ENCODE data around the gene MARCHF10. TPM values are rescaled to one million over a fixed set of nuclear protein-coding genes. Genes with fewer than 3 reads are reported as not detected.

Gene MARCHF10
- total RNA-seq, 1 donor from 2014 or later = not detected

- H3K27me3 Mint-ChIP-seq (ENCODE audit: insufficient read depth) = peaks cover 9% of the 10 kb centered on the region
- H3K4me3 Mint-ChIP-seq = no peak overlapping the region
Observed at GRCh38 chr17:62689441-62690167, 118.5 kb downstream of the MARCHF10 start.

GRCh38 chr17:62688398-62689160, 119.5 kb downstream of the MARCHF10 start:
- DNase-seq (ENCODE audit: low spot score) = no peak
- no peak overlapping the region for H3K27ac Mint-ChIP-seq
- H3K27me3 Mint-ChIP-seq (ENCODE audit: insufficient read depth) = peaks cover 9% of the 10 kb centered on the region
- intact Hi-C loops (cut with micrococcal nuclease) = no loop called here
- no peaks in the 10 kb centered on the region for H3K4me1 Mint-ChIP-seq (ENCODE audit: low read depth)
- H3K4me3 Mint-ChIP-seq = no peak overlapping the region
- H3K36me3 Mint-ChIP-seq (ENCODE audit: low read depth) = no peaks in the 10 kb centered on the region
- no peaks in the 10 kb centered on the region for H3K9me3 Mint-ChIP-seq

More at GRCh38 chr17:62689441-62690167, 118.5 kb downstream of the MARCHF10 start:
- no peak for DNase-seq (ENCODE audit: low spot score)
- no peaks in the 10 kb centered on the region for H3K9me3 Mint-ChIP-seq
- H3K4me1 Mint-ChIP-seq (ENCODE audit: low read depth) = no peaks in the 10 kb centered on the region
- intact Hi-C loops (cut with micrococcal nuclease) = no loop called here
- no peak overlapping the region for H3K27ac Mint-ChIP-seq
- H3K36me3 Mint-ChIP-seq (ENCODE audit: low read depth) = no peaks in the 10 kb centered on the region

GRCh38 chr17:62687997-62688396, 120.1 kb downstream of the MARCHF10 start:
- Mint-ChIP-seq H3K4me1 (ENCODE audit: low read depth) (no peaks in the 10 kb centered on the region), H3K27me3 (ENCODE audit: insufficient read depth) (peaks cover 9% of the 10 kb centered on the region), H3K9me3 (no peaks in the 10 kb centered on the region), H3K36me3 (ENCODE audit: low read depth) (no peaks in the 10 kb centered on the region), H3K4me3 (no peak overlapping the region), H3K27ac (no peak overlapping the region)
- DNase-seq (ENCODE audit: low spot score) = no peak
- intact Hi-C loops (cut with micrococcal nuclease) = no loop called here

GRCh38 chr17:62684179-62684578, 123.9 kb downstream of the MARCHF10 start:
- H3K4me3 Mint-ChIP-seq = no peak overlapping the region
- H3K4me1 Mint-ChIP-seq (ENCODE audit: low read depth) = no peaks in the 10 kb centered on the region
- no peak overlapping the region for H3K27ac Mint-ChIP-seq
- no peaks in the 10 kb centered on the region for H3K9me3 Mint-ChIP-seq
- intact Hi-C loops (cut with micrococcal nuclease) = no loop called here
- peaks cover 10% of the 10 kb centered on the region for H3K27me3 Mint-ChIP-seq (ENCODE audit: insufficient read depth)
- no peak for DNase-seq (ENCODE audit: low spot score)
- no peaks in the 10 kb centered on the region for H3K36me3 Mint-ChIP-seq (ENCODE audit: low read depth)

GRCh38 chr17:62681939-62682381, 126.2 kb downstream of the MARCHF10 start:
- peaks cover 13% of the 10 kb centered on the region for H3K27me3 Mint-ChIP-seq (ENCODE audit: insufficient read depth)

GRCh38 chr17:62681061-62681938, 126.8 kb downstream of the MARCHF10 start:
- Mint-ChIP-seq H3K9me3 (no peaks in the 10 kb centered on the region), H3K4me3 (no peak overlapping the region), H3K27me3 (ENCODE audit: insufficient read depth) (peaks cover 13% of the 10 kb centered on the region), H3K36me3 (ENCODE audit: low read depth) (no peaks in the 10 kb centered on the region), H3K4me1 (ENCODE audit: low read depth) (no peaks in the 10 kb centered on the region), H3K27ac (no peak overlapping the region)
- DNase-seq (ENCODE audit: low spot score) = no peak
- intact Hi-C loops (cut with micrococcal nuclease) = no loop called here

More at GRCh38 chr17:62681939-62682381, 126.2 kb downstream of the MARCHF10 start:
- Mint-ChIP-seq H3K4me1 (ENCODE audit: low read depth) (no peaks in the 10 kb centered on the region), H3K36me3 (ENCODE audit: low read depth) (no peaks in the 10 kb centered on the region), H3K4me3 (no peak overlapping the region), H3K9me3 (no peaks in the 10 kb centered on the region), H3K27ac (no peak overlapping the region)
- no peak for DNase-seq (ENCODE audit: low spot score)
- intact Hi-C loops (cut with micrococcal nuclease) = no loop called here

GRCh38 chr17:62680541-62681052, 127.5 kb downstream of the MARCHF10 start:
- Mint-ChIP-seq H3K4me1 (ENCODE audit: low read depth) (no peaks in the 10 kb centered on the region), H3K9me3 (no peaks in the 10 kb centered on the region), H3K27me3 (ENCODE audit: insufficient read depth) (peaks cover 13% of the 10 kb centered on the region), H3K27ac (no peak overlapping the region), H3K36me3 (ENCODE audit: low read depth) (no peaks in the 10 kb centered on the region), H3K4me3 (no peak overlapping the region)
- no peak for DNase-seq (ENCODE audit: low spot score)
- intact Hi-C loops (cut with micrococcal nuclease) = no loop called here

- no peak overlapping the region for H3K4me3 Mint-ChIP-seq
- H3K9me3 Mint-ChIP-seq = no peaks in the 10 kb centered on the region
- H3K27ac Mint-ChIP-seq = no peak overlapping the region
- no peaks in the 10 kb centered on the region for H3K36me3 Mint-ChIP-seq (ENCODE audit: low read depth)
- peaks cover 8% of the 10 kb centered on the region for H3K27me3 Mint-ChIP-seq (ENCODE audit: insufficient read depth)
- no peak for DNase-seq (ENCODE audit: low spot score)
- no peaks in the 10 kb centered on the region for H3K4me1 Mint-ChIP-seq (ENCODE audit: low read depth)
- intact Hi-C loops (cut with micrococcal nuclease) = no loop called here
Observed at GRCh38 chr17:62679866-62680377, 128.2 kb downstream of the MARCHF10 start.

- Mint-ChIP-seq H3K4me1 (ENCODE audit: low read depth) (no peaks in the 10 kb centered on the region), H3K27me3 (ENCODE audit: insufficient read depth) (peaks cover 7% of the 10 kb centered on the region), H3K9me3 (no peaks in the 10 kb centered on the region), H3K36me3 (ENCODE audit: low read depth) (no peaks in the 10 kb centered on the region), H3K27ac (no peak overlapping the region), H3K4me3 (no peak overlapping the region)
- DNase-seq (ENCODE audit: low spot score) = no peak
- intact Hi-C loops (cut with micrococcal nuclease) = no loop called here
Observed at GRCh38 chr17:62678214-62678919, 129.7 kb downstream of the MARCHF10 start.

- Mint-ChIP-seq H3K4me3 (no peak overlapping the region), H3K9me3 (no peaks in the 10 kb centered on the region), H3K36me3 (ENCODE audit: low read depth) (no peaks in the 10 kb centered on the region), H3K4me1 (ENCODE audit: low read depth) (no peaks in the 10 kb centered on the region), H3K27me3 (ENCODE audit: insufficient read depth) (peaks cover 7% of the 10 kb centered on the region), H3K27ac (no peak overlapping the region)
- intact Hi-C loops (cut with micrococcal nuclease) = no loop called here
- DNase-seq (ENCODE audit: low spot score) = no peak
Observed at GRCh38 chr17:62676952-62677596, 131.0 kb downstream of the MARCHF10 start.

- intact Hi-C loops (cut with micrococcal nuclease) = no loop called here
- no peaks in the 10 kb centered on the region for H3K4me1 Mint-ChIP-seq (ENCODE audit: low read depth)
- H3K9me3 Mint-ChIP-seq = no peaks in the 10 kb centered on the region
- H3K36me3 Mint-ChIP-seq (ENCODE audit: low read depth) = no peaks in the 10 kb centered on the region
- no peak overlapping the region for H3K4me3 Mint-ChIP-seq
- DNase-seq (ENCODE audit: low spot score) = no peak
- H3K27ac Mint-ChIP-seq = no peak overlapping the region
- H3K27me3 Mint-ChIP-seq (ENCODE audit: insufficient read depth) = peaks cover 5% of the 10 kb centered on the region
Observed at GRCh38 chr17:62676231-62676943, 131.7 kb downstream of the MARCHF10 start.
